AG09319 (cell line): ENCODE results near the gene SOX2.

ENCODE experiments used
- DNase-seq: peaks from one replicate; pipeline ENCODE4 v3.0.0-alpha.2; 2010; ENCODE audit warnings: low read depth; ENCODE audit errors: extremely low read depth
- TF ChIP-seq, protein P1 (sequence below): IDR thresholded peaks from 2 replicates; pipeline ENCODE4 v1.5.1; 2011; ENCODE audit warnings: low read depth, mild to moderate bottlenecking, inconsistent platforms, low read length, moderate library complexity

The SOX2 gene

DNA sequence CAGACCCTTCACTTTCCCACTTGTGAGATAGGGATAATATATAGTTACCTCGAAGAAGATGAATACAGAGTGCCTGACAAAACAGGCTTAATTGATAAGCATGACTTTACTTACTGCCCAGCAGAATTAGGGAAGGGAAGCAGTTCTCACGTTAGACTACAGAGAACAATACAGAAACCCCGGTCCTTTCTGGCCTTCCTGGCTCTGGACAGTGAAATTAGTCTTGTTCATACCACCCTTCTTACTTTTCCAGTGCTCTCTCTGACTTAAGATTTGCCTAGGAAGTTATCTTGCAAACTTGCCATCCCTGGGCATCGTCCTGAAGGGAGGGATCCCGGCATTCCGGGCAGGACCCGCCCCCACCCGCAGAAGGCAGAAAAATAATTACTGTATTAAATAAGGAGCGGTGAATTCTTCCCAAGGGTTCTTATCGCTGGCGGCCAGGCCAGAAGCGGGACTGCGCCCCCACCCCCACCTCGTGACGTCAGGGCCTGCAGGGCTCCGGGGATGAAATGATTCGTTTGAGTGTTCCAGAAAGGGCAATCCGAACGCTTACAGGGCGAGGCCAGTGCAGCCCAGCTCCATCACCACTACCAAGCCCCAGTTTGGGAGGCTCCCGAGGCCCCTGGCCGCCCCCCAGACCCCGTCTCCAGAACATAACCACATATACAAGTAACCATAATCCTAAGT is 8.4 kb downstream of the SOX2 start:
- no peak for DNase-seq
- TF ChIP-seq, protein P1, sequence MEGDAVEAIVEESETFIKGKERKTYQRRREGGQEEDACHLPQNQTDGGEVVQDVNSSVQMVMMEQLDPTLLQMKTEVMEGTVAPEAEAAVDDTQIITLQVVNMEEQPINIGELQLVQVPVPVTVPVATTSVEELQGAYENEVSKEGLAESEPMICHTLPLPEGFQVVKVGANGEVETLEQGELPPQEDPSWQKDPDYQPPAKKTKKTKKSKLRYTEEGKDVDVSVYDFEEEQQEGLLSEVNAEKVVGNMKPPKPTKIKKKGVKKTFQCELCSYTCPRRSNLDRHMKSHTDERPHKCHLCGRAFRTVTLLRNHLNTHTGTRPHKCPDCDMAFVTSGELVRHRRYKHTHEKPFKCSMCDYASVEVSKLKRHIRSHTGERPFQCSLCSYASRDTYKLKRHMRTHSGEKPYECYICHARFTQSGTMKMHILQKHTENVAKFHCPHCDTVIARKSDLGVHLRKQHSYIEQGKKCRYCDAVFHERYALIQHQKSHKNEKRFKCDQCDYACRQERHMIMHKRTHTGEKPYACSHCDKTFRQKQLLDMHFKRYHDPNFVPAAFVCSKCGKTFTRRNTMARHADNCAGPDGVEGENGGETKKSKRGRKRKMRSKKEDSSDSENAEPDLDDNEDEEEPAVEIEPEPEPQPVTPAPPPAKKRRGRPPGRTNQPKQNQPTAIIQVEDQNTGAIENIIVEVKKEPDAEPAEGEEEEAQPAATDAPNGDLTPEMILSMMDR, result no peak

DNA sequence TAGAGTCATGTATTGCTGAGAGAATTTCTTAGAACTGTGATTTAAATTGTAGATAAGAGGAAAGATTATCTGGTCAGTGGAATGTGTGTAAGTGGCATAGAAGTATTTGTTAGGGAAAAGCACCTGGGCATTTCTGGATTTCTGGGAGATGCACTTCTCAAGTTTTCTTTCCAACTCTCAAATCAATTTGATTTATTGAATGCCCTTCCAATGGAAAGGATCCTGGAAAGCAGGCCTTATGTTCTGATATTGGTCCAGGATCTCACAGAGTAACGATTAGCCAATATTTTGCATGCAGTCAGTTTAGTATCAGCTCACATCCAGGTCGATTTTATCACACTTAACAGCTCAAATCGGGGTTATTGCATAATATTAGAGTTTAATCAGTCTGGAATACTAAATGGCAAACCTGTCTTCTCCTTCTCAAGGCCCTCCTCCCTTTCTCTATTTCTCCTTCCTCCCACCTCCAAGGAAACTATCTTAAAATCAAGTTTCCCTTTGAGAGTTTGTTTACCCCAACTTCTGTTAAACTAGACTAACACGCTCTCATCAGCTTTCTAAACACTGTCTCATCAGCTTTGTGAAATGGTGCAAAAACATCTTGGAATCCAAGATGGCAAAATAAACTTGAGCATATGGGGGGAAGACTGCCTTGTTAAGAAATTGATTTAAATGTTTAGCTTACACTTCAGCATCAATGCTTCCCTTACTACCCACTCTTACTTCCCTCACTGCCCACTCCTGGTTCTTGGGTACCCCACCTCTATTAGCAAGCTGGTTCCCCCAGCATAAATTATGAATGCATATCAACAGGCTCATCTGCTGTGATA is 9.5 kb downstream of the SOX2 start:
- TF ChIP-seq, protein P1, result no peak

DNA sequence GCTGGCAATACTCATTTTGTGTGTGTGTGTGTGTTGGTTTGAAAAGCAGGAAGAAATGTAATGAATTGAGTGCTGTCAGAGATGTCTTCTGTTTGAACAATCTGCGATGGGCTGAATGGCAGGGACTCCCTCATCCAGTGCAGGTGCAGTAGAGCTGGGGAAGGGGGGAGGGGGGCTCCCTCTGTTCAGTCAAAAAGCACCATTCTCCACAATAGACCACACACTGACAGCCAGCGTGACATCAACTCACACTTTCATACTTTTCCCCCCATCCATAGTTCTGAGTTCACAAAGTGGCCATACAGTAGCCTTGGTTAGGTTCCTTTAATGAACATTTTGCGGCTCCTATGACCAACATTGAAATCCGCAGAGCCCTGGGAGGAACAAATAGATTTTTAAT is 10.4 kb downstream of the SOX2 start:
- TF ChIP-seq, protein P1, result no peak
- no peak for DNase-seq

More for the DNA sequence above, 9.5 kb downstream of the SOX2 start:
- no peak for DNase-seq

DNA sequence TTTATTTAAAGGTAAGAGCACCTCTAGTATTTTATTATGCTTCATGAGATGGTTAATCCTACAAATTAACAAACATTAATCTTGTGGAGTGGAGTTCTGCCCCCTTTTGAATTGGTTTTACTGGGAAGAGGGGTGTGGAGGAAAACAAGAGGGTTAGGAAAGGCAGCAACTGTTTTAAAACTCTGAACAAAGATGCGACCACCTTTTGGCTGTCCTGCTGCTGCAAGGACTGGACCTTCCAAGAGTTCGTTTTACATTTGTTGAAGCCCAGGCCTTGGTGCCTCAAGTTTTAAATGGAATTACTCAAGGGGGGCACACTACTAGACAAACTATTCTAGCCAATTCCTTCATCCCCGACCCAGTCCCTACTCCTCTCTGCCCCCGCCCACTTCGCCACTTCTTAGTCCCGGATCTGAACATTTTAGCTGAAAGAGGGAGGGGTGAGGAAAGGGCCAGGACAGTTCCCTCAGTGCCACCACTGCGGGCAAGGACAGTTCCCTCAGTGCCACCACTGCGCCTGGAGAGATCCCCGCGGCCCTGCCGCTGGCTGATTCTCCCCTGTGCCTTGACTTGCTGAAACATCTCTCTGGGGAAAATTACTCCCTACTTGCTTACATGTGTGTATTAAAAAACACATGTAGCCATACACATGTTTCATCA is 11.2 kb downstream of the SOX2 start:
- no peak for DNase-seq
- TF ChIP-seq, protein P1, result no peak

DNA sequence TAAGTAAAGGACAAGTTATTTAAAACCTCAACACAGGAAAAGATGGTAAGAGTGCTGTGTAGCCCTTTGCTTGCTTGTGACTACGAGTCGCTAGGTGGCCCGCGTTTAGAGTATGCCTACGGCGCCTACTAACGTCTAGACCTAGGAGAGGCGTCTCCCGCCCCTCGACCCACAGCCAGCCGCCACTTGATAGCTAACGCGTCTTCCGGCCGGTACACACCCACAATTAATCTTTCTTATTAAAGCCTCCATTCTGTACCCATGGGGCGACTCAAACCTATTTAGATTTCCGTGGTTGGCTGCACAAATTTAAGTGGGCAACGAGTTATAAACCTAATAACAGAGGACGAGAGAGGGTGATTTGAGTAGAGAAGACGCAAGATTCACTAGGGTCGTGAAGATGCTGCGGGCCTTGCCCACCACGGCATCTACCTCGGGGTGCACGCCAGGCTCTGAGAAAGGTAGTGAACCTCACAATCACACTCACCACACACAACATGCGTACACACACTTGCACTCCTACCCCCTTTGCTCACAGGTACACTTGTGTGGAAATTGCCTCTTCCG is 12.0 kb downstream of the SOX2 start:
- no peak for DNase-seq
- TF ChIP-seq, protein P1, result no peak

DNA sequence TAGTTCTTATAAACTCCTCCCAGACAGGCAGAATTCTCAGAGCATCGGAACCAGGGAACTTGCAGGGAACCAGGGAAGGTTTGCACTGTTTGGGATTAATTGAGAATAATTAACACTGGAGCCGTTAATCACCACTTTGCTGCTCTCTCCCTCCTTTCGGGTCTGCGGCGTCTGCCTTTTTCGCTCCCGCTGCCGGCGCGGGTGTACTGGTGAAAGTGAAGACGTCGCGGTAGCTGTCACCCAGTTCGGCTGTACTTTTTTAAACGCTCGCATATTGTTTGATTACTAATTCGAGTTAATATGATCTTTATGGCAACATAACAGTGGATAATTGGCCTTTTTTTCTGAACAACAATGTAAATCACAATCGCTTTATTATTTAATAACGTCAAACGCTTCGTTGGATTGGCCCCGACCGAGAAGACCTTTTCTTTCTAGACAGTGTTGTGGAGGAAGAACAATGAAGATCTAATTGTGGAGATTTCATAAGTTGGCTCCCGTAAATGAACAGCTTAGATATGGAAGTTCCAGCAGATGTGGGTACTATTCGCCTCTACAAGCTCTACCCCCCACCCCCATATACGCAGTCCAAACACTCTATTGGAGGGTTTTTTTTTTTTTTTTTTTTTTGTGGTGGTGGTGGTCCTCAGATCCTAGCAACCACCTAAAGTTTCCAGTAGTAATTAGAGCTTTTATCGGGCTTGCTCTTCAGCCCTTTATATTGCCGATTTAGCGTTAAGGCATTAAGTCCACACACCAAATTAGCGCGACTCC is 12.7 kb downstream of the SOX2 start:
- TF ChIP-seq, protein P1, result no peak
- DNase-seq, result no peak
